ENCODE measurements around the gene SMIM45.

DNA sequence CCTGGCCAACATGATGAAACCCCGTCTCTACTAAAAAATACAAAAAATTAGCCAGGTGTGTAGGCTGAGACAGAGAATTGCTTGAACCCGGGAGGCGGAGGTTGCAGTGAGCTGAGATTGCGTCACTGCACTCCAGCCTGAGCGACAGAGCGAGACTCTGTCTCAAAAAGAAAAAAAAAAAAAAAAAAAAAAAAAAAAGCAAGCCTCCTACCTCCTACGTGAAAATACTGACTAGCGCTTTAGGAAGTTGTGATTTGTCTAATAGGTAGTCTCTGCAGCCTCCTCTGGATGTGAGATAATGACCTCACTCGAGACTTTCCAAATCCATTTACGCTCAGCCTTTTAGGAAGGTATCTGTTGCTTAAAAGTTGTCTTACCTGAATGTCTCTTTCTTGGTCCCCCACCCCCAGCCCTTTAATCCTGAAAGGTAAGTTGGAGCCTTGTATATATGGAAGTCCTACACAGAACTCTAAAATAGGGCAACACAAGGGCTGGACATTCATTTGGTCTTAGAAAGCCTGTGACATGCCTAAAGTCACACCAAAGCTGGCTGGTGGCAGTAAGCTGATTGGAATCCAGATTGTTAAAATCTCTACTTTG, 22.8 kb downstream of the SMIM45 start:
- TF ChIP-seq, protein P1, sequence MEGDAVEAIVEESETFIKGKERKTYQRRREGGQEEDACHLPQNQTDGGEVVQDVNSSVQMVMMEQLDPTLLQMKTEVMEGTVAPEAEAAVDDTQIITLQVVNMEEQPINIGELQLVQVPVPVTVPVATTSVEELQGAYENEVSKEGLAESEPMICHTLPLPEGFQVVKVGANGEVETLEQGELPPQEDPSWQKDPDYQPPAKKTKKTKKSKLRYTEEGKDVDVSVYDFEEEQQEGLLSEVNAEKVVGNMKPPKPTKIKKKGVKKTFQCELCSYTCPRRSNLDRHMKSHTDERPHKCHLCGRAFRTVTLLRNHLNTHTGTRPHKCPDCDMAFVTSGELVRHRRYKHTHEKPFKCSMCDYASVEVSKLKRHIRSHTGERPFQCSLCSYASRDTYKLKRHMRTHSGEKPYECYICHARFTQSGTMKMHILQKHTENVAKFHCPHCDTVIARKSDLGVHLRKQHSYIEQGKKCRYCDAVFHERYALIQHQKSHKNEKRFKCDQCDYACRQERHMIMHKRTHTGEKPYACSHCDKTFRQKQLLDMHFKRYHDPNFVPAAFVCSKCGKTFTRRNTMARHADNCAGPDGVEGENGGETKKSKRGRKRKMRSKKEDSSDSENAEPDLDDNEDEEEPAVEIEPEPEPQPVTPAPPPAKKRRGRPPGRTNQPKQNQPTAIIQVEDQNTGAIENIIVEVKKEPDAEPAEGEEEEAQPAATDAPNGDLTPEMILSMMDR (IDR thresholded peaks at IDR 0.05) = no peak
- TF ChIP-seq POLR2A (IDR thresholded peaks at IDR 0.05) = no peak
